Measurements from ENCODE around the gene NDST1. TPM values are rescaled to one million over a fixed set of nuclear protein-coding genes. Genes with fewer than 3 reads are reported as not detected.
A peak's percentile ranks its signal among the peaks of the same experiment; 100 is the strongest.

Gene NDST1
- total and polyA plus RNA-seq, 8 donors = 52.2 to 100 (median 71.3) TPM

DNA sequence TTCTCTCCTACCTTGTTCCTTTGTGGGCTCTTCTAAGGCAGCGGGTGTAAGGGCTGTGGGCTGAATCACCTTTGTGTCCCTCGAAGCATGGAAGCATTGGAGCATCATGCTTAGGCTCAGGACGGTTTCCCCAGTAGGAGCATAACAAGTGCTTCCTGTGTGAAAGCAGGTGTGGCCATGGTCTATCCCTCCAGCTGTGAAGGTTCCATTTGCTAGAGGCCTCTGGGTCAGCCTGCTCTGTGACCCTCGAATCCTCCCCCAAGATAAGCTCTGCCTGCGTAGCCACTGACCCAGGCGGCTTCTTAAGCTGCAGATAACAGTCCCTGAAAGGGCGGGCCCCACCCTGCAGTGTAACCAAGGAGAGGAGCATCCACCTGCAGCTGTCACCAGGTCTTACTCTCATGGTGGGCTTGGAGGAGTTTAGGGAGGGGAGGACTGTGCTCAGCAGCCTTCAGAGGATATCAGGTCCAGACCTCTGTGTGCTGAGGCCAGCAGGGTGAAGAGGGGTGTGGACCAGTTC is 8.4 kb upstream of the NDST1 start:
- Histone ChIP-seq H3K9me3 (no peaks in the 10 kb centered on the region), H3K36me3 (peaks cover 0 to 10% of the 10 kb centered on the region in 2 donors), H3K27ac (peak overlapping the region in 1 of 2 donors; percentile 73), H3K4me1 (peaks cover 41 to 88% of the 10 kb centered on the region in 2 donors), H3K27me3 (no peaks in the 10 kb centered on the region), H3K4me3 (no peak overlapping the region)
- DNase-seq = no peak
- intact Hi-C loops (cut with DNase I) = no loop called here
- no peak for ATAC-seq
- TF ChIP-seq CTCF (IDR thresholded peaks at IDR 0.05) = no peak

DNA sequence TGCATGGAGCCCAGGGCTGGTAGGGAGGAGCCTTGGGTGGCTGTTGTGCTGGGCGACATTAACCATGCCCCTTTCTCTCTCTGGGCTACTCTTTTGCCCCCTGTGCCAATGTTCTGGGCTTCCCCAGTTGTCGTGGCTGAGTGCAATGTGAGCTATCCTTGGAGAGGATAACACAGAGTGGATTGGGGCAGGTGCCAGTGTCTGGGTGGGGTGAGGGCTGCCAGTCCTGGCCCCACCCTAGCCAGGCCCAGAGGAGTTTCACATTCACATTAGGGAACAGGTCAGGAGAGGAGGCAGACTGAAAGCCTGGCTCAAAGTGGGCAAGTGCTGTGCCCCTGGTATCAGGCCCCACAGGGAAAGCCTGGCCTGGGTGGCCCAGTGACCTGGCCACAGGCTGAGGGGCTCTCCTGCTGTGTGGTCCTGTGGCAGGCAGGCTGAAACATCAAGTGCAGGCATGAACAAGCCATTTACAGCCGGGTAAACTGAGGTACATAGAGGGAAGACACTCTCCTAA is 7.5 kb upstream of the NDST1 start:
- H3K4me1 ChIP-seq = peaks cover 46 to 97% of the 10 kb centered on the region in 2 donors
- H3K27me3 ChIP-seq = no peaks in the 10 kb centered on the region
- no peak for DNase-seq
- ATAC-seq = peak; percentile 6
- peaks cover 0 to 5% of the 10 kb centered on the region in 2 donors for H3K36me3 ChIP-seq
- no peak overlapping the region for H3K4me3 ChIP-seq
- no peaks in the 10 kb centered on the region for H3K9me3 ChIP-seq
- intact Hi-C loops (cut with DNase I) = no loop called here
- peak overlapping the region in 1 of 2 donors; percentile 49 for H3K27ac ChIP-seq
- TF ChIP-seq CTCF (IDR thresholded peaks at IDR 0.05) = no peak

DNA sequence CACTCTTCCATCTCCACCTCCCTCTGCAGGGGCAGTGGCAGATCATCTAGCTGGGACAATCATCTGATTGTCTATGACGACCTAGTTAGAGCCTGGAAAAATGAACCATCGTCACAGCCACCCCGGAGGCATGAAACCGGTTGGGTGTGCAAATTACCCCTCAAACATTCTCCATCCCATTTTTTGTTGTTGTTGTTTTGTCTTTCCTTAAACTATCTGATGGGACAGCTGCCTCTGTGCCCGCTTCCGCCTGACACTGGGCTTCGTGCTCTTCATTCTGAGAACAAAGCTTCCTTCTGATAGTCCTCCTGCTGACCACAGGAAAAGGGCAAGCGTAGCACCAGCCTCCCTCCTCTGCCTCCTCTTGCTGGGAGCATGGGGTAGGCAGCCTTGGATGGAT is 7.0 kb upstream of the NDST1 start:
- ATAC-seq (no peak), DNase-seq (no peak)
- intact Hi-C loops (cut with DNase I) = no loop called here
- Histone ChIP-seq H3K4me1 (peaks cover 46 to 100% of the 10 kb centered on the region in 2 donors), H3K36me3 (peaks cover 0 to 5% of the 10 kb centered on the region in 2 donors), H3K27ac (peak overlapping the region in 1 of 2 donors; percentile 49), H3K4me3 (no peak overlapping the region), H3K27me3 (no peaks in the 10 kb centered on the region), H3K9me3 (no peaks in the 10 kb centered on the region)
- TF ChIP-seq CTCF (IDR thresholded peaks at IDR 0.05) = no peak

DNA sequence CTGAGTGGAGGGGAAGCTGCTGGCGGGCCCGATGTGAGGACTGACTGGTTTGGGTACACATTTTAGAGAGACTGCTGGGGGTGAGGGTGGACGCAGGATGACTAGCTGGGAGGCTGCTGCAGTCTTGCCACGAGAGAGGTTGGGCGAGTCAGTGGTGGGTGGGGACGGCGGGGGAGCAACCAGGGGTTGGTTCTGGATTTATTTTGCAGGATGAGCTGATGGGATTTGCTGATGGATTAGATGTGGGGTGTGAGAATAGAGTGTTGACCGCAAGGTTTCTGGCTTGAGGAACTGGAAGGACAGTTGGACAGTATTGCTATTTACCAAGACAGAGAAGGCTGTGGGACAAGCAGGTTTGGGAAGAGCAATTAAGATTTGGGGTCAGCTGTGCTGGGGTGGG is 5.8 kb upstream of the NDST1 start:
- H3K27ac ChIP-seq = peak overlapping the region in 1 of 2 donors; percentile 31
- H3K4me3 ChIP-seq = no peak overlapping the region
- peaks cover 52 to 100% of the 10 kb centered on the region in 2 donors for H3K4me1 ChIP-seq
- ATAC-seq (no peak), DNase-seq (no peak)
- no peak for TF ChIP-seq CTCF (IDR thresholded peaks at IDR 0.05)
- intact Hi-C loops (cut with DNase I) = no loop called here
- peaks cover 0 to 5% of the 10 kb centered on the region in 2 donors for H3K36me3 ChIP-seq
- no peaks in the 10 kb centered on the region for H3K27me3 ChIP-seq
- H3K9me3 ChIP-seq = no peaks in the 10 kb centered on the region

DNA sequence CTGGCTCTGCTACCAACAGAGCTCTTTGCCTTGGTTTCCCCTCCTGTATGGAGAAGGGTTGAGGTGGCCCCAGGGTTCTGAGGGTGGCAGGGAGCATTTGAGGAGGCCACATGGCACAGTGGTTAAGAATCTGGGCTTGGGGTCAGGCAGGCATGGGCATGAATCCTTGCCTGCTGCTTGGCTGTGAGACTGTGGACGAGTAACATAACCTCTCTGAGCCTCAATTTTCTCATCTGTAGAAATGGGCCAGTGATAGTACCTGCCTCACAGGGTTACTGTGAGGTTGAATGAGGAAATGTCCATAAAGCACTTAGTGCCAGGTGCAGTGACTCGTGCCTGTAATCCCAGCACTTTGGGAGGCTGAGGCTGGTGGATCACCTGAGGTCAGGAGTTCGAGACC is 5.1 kb upstream of the NDST1 start:
- intact Hi-C loops (cut with DNase I) = no loop called here
- H3K27ac ChIP-seq = peak overlapping the region; percentile 31 to 74
- H3K27me3 ChIP-seq = no peaks in the 10 kb centered on the region
- ATAC-seq (no peak), DNase-seq (no peak)
- H3K4me1 ChIP-seq = peaks cover 52 to 100% of the 10 kb centered on the region in 2 donors
- no peak for TF ChIP-seq CTCF (IDR thresholded peaks at IDR 0.05)
- no peak overlapping the region for H3K4me3 ChIP-seq
- peaks cover 0 to 2% of the 10 kb centered on the region in 2 donors for H3K36me3 ChIP-seq
- H3K9me3 ChIP-seq = no peaks in the 10 kb centered on the region
